GM18498 (cell line): ENCODE measurements around the gene NOL11.
A peak's percentile ranks its signal among the peaks of the same experiment; 100 is the strongest.
"Not testable (repeated sequence)": the region's sequence is repeated elsewhere in the genome, so short reads cannot be mapped to it uniquely, and the experiment has no call there.

ENCODE experiments used
- ATAC-seq: cut with Tn5 transposase; IDR thresholded peaks from one replicate; pipeline ENCODE4 v1.9.1; 2021; ENCODE audit warnings: mild to moderate bottlenecking, moderate library complexity; ENCODE audit not compliant: unreplicated experiment

NOL11 gene

GRCh38 chr17:67717624-67718324 is at the start of gene NOL11:
Gene NOL11, plus strand, starts transcription at chr17:67717936. Its CDS starts 12 bp downstream, at chr17:67717948.
- ATAC-seq: peak; percentile 95

GRCh38 chr17:67671493-67671892 is 46.2 kb upstream of the NOL11 start:
- no peak for ATAC-seq

DNA sequence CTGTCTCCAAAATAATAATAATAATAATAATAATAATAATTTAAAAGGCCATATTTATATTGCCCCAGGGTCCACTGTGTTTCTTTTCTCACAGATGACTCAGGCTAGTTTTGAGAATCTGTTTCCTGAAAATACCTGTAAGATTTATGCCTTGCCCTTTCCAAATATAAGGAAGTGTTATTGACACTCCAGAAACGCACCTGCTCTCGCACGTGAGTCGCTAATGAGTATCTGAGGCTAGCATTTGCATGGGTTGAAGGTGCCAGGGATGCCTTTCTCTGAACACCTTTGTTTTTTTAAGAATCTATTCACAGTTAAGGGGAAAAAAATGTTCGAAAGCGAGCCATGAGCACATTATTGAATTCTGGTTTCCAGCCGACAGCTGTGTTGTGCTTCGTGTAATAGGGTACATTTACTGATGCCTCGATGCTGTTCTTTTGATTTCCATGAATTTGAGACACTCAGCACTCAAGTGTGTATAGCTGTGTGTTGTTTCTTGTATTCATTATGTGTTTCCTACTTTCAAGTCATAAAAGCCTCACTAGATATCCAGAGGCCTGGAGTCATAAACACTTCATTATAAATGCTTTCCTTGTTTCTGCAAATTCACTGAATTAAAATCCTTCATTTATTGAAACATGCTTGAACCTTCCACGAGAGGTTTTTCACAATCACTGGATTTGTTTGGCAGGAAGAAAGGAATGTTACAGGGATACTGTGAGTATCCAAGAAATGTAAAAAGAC is 45.0 kb upstream of the NOL11 start:
- no peak for ATAC-seq

DNA sequence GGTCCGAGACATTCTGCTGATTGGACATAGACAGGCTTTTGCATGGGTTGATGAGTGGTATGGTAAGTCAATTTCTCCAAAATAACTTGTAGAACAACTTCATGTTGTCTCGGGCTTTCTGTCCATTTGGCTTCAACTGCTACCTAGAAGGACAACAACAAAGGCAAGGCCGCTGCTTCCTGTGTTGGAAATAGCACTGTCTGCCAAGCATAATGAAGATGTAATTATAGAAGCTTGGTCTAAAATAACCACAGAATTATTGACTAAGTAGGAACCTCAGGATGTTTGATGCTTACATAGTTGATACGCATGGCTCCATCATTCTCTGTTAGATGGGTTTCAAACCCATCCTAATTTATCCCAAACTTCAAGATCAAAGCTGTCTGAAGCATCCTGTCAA is 42.3 kb upstream of the NOL11 start:
- ATAC-seq: no peak

DNA sequence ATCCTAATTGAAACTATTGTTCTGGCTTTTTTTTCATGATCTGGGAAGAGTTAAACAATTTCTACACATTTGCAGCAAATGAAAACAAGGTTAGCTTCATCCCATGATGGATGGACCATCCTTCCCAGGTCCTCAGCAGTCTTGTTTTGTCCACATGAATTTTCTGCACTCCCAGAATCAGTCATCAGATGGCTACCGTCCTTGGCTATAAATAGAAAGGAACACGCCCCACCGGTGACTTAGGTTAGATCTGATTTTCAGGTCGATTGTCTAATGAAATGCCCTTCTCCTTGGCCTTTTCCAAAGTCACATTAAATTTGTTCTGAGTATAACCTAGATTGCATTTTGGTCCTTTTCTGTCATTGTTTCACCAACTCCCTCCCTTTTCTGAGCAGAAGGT is 41.4 kb upstream of the NOL11 start:
- no peak for ATAC-seq

GRCh38 chr17:67678414-67678813 is 39.3 kb upstream of the NOL11 start:
- ATAC-seq: no peak

DNA sequence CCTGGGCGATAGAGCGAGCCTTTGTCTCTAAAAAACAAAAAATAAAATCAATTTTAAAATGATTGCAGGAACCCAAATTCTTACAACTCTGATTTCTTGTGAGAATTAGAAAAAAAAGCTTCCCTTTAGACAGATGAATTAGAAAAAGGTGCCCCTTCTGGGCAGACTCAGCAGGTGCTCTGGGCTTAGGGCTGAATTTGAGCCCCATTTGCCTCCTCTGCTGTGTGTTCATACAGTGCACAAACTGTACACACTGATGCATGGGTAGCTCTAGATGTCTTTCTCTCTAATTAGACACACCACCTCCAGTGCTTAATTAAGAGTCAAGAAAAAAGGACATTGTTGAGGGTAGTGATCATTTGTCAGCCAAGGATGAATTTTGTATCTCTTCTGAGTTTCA is 38.5 kb upstream of the NOL11 start:
- no peak for ATAC-seq

GRCh38 chr17:67679721-67680120 is 38.0 kb upstream of the NOL11 start:
- ATAC-seq: no peak

GRCh38 chr17:67680445-67681224 is 37.1 kb upstream of the NOL11 start:
- ATAC-seq: no peak

DNA sequence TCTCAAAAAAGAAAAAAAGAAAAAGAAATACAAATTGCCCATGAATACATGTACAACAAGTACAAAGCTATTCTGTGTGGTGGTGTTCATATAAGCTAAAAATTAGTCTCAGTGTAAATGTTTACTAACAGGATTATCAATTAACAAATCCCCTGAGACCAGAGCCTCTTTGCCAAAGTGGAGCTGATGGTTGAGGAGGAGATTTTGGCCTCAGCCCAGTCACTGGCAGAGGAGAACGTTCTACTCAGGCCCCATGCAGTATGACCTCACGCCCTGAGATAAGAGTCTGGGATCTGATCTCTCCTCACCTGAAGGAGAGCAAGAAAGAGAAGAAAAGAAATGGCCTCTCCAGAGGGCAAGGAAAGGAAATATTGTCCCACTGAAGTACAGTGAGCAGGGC is 35.5 kb upstream of the NOL11 start:
- ATAC-seq: no peak

- no peak for ATAC-seq
Observed at GRCh38 chr17:67685351-67685750, 32.4 kb upstream of the NOL11 start.

DNA sequence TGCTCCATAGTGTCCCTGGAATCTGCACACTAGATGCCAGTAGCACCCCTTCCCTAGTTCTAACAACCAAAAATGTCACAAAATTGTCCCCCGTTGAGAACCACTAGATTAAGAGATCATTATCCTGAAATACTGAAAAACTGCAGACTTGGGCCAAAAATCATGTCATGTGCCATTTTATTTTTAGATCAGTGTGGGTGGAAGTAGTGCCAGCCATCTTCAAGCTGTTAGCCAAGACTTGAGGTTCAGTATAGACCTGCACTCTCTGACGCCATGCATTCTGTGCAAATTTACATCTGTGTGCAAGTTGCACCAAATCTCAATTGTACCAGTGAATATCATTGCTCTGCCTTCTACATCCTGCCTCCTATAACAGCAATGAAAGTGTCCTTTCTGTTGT is 31.5 kb upstream of the NOL11 start:
- no peak for ATAC-seq

DNA sequence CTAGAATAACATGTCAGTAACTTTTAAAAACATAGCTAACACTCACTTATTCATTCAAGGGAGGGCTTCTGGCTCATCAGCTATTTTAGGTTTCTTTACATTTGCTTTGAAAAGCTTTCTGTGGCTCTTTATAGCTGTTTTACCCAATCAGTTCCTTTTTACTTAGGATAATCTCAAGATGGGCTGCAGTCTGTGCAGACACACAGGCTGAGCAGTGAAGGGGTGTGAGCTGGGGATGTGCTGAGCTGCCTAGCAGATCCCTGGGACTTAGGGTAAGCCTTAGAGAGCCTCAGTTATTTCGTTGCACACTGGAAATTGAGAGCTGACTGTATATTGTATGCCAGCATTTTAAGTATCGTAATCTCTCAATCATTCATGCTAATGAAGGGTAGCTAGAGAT is 30.2 kb upstream of the NOL11 start:
- no peak for ATAC-seq

DNA sequence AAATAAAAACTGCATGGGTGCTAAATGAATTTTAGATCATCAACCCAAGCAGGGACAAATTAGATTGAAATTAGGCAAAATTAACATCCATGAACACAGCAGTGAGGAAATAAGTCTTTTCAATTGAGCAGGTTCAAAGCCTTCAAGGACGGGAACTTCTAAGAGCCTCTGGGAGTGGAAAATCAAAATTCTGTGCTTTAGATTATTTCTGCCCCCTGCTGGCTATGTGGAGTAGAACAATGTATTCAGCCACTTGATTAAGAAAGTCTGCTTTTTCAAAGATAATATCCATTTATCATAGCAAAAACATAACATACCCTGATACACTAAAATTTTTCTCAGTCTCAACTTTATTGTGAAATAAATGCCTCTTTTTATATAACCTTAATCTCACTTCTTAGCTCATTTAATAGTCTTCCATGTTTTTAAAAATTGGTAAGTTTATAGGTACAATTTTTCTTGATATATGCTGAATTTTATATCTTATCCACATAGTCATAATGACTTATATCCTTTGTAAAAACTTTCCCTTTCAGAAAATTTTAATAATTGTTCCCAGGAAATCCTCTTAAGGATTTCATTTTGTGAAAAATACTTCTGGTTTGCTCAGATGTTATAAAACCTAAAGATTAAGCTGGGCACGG is 28.1 kb upstream of the NOL11 start:
- no peak for ATAC-seq

- ATAC-seq: no peak
Observed at GRCh38 chr17:67693811-67694210, 23.9 kb upstream of the NOL11 start.

GRCh38 chr17:67696347-67696746 is 21.4 kb upstream of the NOL11 start:
- ATAC-seq: no peak

DNA sequence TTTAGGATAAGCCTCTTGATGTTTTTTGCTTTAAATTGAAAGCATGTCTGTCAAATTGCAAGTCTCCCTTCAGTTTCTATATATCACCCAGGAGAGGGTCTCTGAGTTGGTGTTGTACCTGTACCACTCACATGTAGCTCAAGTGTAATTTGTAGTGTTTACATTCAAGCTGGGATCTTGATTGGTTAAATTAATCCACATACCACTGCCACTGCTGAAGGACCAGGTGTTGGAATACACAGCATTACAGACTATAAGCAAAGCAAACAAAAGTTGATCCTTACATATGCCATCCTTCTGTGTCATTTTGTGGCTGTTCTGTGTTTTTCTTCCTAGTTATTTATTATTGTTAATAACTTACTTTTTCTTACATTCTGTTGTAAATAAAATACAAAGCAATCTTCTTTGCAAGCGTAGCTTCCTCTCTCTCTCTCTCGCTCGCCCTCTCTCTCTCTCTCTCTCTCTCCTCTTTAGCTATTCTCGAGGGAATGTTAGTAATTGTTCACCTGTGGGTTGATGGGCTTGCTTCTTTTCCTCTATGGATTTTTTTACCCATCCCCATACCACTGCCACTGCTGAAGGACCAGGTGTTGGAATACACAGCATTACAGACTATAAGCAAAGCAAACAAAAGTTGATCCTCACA is 20.8 kb upstream of the NOL11 start:
- no peak for ATAC-seq

- no peak for ATAC-seq
Observed at GRCh38 chr17:67700037-67700724, 17.6 kb upstream of the NOL11 start.

DNA sequence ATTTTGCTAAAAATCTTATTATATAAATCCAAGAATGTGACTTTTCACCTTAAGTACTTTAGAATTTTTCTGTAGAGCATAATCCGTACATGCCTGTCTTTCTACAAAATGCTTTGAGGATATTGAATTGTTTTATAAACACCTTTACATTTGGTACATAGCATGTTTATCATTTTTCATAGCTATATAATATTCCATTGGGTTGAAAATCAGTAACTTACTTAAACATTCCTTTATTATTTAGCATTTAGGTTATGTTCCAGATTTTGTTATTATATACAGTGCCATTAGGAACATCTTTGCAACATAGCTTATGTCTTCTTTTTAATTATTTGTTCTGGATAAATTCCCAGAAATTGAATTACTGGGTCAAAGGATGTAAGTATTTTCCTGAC is 17.0 kb upstream of the NOL11 start:
- no peak for ATAC-seq

DNA sequence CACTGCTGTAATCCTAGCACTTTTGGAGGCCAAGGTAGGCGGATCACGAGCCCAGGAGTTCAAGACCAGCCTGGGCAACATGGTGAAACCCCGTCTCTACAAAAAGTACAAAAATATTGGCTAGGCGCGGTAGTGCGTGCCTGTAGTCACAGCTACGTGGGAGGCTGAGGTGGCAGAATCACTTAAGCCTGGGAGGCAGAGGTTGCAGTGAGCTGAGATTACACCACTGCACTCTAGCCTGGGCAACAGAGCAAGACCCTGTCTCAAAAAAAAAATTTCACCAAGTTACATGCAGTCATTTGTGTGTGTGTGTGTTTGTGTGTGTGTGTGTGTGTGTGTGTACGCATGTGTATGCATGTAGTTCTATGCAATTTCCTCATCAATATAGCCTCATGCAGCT is 14.9 kb upstream of the NOL11 start:
- ATAC-seq: not testable (repeated sequence)
